Left lung (tissue), 10 donors: ENCODE results near the gene VPS54. TPM values are rescaled to one million over a fixed set of nuclear protein-coding genes. Genes with fewer than 3 reads are reported as not detected.

Experiments
- ATAC-seq: fragments of 200-7000 bp; cut with Tn5 transposase; one replicate; pipeline ENCODE4 v1.9.1; 2020; ENCODE audit warnings: moderate library complexity
- DNase-seq, 4 donors: peaks; one replicate each; pipeline ENCODE4 v3.0.0-alpha.2; 2013 to 2020
- H3K27ac ChIP-seq, 2 donors: fragments of 200-600 bp; sonication (generic) in 1 of 2; one replicate each; pipeline versions ENCODE4 v1.5.0 to v1.8.0; 2020 to 2021
- H3K27me3 ChIP-seq, 2 donors: fragments of 200-600 bp; sonication (generic) in 1 of 2; one replicate each; pipeline versions ENCODE4 v1.5.0 to v1.8.0; 2020 to 2021
- H3K36me3 ChIP-seq, 2 donors: fragments of 200-600 bp; sonication (generic) in 1 of 2; one replicate each; pipeline versions ENCODE4 v1.5.0 to v1.8.0; 2020 to 2021
- H3K4me1 ChIP-seq, 2 donors: fragments of 200-600 bp; one replicate each; pipeline ENCODE4 v1.8.0; 2021
- H3K4me3 ChIP-seq, 2 donors: fragments of 200-600 bp; sonication (generic) in 1 of 2; one replicate each; pipeline versions ENCODE4 v1.5.0 to v1.8.0; 2020 to 2021; ENCODE audit warnings: mild to moderate bottlenecking in 1 of 2
- H3K9me3 ChIP-seq, 2 donors: fragments of 200-600 bp; sonication (generic) in 1 of 2; one replicate each; pipeline versions ENCODE4 v1.5.0 to v1.8.0; 2020 to 2021
- CTCF ChIP-seq, 2 donors: fragments of 200-600 bp; sonication (generic) in 1 of 2; IDR thresholded peaks; one replicate each; pipeline versions ENCODE4 v1.5.0 to v1.8.0; 2021; ENCODE audit warnings: antibody characterized with exemption in 2 of 2
- intact Hi-C, 2 donors: fragments of 100-400 bp; cut with DNase I; formaldehyde crosslinking; loops; one replicate each; pipeline versions ENCODE4 v1.11.2 to v1.14.2; 2022
- polyA plus RNA-seq, 6 donors: library from polyadenylated mRNA; unstranded; fragments of 120-200 nt; gene quantifications; one replicate each; pipeline ENCODE4 v1.2.1, GENCODE V29; 2013; ENCODE audit not compliant: insufficient read length in 6 of 6
- total RNA-seq, 2 donors: library from RNA; stranded (reverse); fragmentation: NEBNext Ultra II Directional; extraction: Animal tissue kit (Norgen Biotek cat#: 25700); gene quantifications; one replicate each; pipeline ENCODE4 v1.2.1, GENCODE V29; 2021
- donor health status: DM: no; HTN: yes; CAD: no.
- donor health status: DM: no; HTN: no; CAD: no.

Gene VPS54
- total and polyA plus RNA-seq, 8 donors = 24.1 to 53.2 (median 47.3) TPM

- H3K27ac ChIP-seq = peak overlapping the region; percentile 4 to 40
- DNase-seq = no peak
- intact Hi-C loops = no loop called here
- no peaks in the 10 kb centered on the region for H3K9me3 ChIP-seq
- no peaks in the 10 kb centered on the region for H3K27me3 ChIP-seq
- H3K4me1 ChIP-seq = peaks cover 10 to 24% of the 10 kb centered on the region in 2 donors
- H3K4me3 ChIP-seq = no peak overlapping the region
- no peak for TF ChIP-seq CTCF (IDR thresholded peaks at IDR 0.05)
- H3K36me3 ChIP-seq = peaks cover 0 to 33% of the 10 kb centered on the region in 2 donors
- peak; percentile 80 for ATAC-seq
These were observed 143.5 kb downstream of the VPS54 start for GRCh38 chr2:63875559-63876245.

GRCh38 chr2:63875131-63875527, 144.1 kb downstream of the VPS54 start:
- Histone ChIP-seq H3K9me3 (no peaks in the 10 kb centered on the region), H3K27ac (peak overlapping the region; percentile 4 to 40), H3K4me1 (peaks cover 10 to 29% of the 10 kb centered on the region in 2 donors), H3K27me3 (no peaks in the 10 kb centered on the region), H3K36me3 (peaks cover 0 to 28% of the 10 kb centered on the region in 2 donors), H3K4me3 (no peak overlapping the region)
- DNase-seq (no peak), ATAC-seq (peak; percentile 23)
- intact Hi-C loops = no loop called here
- TF ChIP-seq CTCF (IDR thresholded peaks at IDR 0.05) = no peak

GRCh38 chr2:63874204-63875130, 144.8 kb downstream of the VPS54 start:
- H3K27ac ChIP-seq = peak overlapping the region; percentile 4 to 40
- ATAC-seq (no peak), DNase-seq (no peak)

GRCh38 chr2:63872571-63873328, 146.5 kb downstream of the VPS54 start:
- intact Hi-C loops = no loop called here
- no peak for ATAC-seq
- no peaks in the 10 kb centered on the region for H3K9me3 ChIP-seq
- H3K4me3 ChIP-seq = no peak overlapping the region
- no peak for DNase-seq
- peak overlapping the region in 1 of 2 donors; percentile 18 for H3K27ac ChIP-seq
- H3K4me1 ChIP-seq = peaks cover 10 to 31% of the 10 kb centered on the region in 2 donors
- no peaks in the 10 kb centered on the region for H3K27me3 ChIP-seq
- H3K36me3 ChIP-seq = peaks cover 0 to 24% of the 10 kb centered on the region in 2 donors
- no peak for TF ChIP-seq CTCF (IDR thresholded peaks at IDR 0.05)

More at GRCh38 chr2:63874204-63875130, 144.8 kb downstream of the VPS54 start:
- peaks cover 0 to 28% of the 10 kb centered on the region in 2 donors for H3K36me3 ChIP-seq
- no peaks in the 10 kb centered on the region for H3K9me3 ChIP-seq
- no peak overlapping the region for H3K4me3 ChIP-seq
- H3K27me3 ChIP-seq = no peaks in the 10 kb centered on the region
- peaks cover 10 to 31% of the 10 kb centered on the region in 2 donors for H3K4me1 ChIP-seq
- TF ChIP-seq CTCF (IDR thresholded peaks at IDR 0.05) = no peak
- intact Hi-C loops = no loop called here
